ENCODE measurements around the gene TLDC2.
"Not testable (repeated sequence)": the region's sequence is repeated elsewhere in the genome, so short reads cannot be mapped to it uniquely, and the experiment has no call there.

The TLDC2 gene

DNA sequence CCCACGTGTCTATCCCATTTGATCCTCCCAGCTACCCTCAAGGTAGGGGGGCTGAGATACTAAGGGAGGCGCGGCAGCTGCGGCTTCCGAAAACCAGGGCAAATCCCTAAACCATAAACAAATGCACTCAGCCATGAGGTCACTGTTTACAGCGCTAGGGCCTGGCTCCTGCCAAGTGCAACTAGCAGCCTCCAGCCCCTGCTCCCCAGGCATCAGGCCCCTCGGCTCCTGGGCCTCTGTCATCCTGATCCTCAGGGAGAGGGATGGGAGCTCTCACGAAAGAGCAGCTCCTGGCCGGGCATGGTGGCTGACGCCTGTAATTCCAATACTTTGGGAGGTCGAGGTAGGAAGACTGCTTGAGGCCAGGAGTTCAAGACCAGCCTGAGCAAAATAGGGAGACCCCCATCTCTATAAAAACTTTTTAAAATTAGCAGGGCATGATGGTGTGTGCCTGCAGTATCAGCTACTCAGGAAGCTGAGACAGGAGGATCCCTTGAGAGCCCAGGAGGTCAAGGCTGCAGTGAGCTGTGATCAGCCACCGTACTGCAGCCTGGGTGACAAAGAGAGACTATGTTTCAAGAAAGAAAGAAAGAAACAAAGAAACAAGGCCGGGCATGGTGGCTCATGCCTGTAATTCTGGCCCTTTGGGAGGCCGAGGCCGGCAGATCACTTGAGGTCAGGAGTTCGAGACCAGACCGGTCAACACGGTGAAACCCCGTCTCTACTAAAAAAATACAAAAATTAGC, 42.5 kb upstream of the TLDC2 start:
- no peak overlapping the region for H3K4me3 ChIP-seq (ENCODE audit: control insufficient read depth, low read depth, low read length)
- TF ChIP-seq, protein P1, sequence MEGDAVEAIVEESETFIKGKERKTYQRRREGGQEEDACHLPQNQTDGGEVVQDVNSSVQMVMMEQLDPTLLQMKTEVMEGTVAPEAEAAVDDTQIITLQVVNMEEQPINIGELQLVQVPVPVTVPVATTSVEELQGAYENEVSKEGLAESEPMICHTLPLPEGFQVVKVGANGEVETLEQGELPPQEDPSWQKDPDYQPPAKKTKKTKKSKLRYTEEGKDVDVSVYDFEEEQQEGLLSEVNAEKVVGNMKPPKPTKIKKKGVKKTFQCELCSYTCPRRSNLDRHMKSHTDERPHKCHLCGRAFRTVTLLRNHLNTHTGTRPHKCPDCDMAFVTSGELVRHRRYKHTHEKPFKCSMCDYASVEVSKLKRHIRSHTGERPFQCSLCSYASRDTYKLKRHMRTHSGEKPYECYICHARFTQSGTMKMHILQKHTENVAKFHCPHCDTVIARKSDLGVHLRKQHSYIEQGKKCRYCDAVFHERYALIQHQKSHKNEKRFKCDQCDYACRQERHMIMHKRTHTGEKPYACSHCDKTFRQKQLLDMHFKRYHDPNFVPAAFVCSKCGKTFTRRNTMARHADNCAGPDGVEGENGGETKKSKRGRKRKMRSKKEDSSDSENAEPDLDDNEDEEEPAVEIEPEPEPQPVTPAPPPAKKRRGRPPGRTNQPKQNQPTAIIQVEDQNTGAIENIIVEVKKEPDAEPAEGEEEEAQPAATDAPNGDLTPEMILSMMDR (conservative IDR thresholded peaks at IDR 0.05; ENCODE audit: control insufficient read depth, insufficient read depth, low read depth, low read length), result no peak
- peak; percentile 65 for DNase-seq (ENCODE audit: low read depth)

DNA sequence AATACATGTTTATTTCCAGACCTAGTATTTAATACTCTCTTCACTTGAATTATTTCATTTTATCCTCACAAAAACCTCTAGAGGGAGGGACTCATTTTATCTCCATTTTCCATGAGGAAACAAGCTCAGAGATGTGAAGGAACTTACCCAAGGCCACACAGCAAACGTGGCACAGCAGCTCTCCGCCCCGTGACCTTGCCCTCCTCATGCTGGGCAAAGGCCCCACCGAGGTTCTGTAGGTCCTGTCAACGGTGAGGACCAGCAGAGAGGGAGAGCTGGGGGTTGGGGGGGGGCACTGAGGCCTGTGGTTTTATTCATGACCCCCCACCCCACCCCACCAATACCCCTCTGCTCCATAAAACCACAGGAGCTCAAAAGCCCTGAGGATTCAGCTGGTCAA, 40.9 kb upstream of the TLDC2 start:
- TF ChIP-seq, protein P1 (conservative IDR thresholded peaks at IDR 0.05; ENCODE audit: control insufficient read depth, insufficient read depth, low read depth, low read length), result no peak
- no peak overlapping the region for H3K4me3 ChIP-seq (ENCODE audit: control insufficient read depth, low read depth, low read length)
- no peak for DNase-seq (ENCODE audit: low read depth)

DNA sequence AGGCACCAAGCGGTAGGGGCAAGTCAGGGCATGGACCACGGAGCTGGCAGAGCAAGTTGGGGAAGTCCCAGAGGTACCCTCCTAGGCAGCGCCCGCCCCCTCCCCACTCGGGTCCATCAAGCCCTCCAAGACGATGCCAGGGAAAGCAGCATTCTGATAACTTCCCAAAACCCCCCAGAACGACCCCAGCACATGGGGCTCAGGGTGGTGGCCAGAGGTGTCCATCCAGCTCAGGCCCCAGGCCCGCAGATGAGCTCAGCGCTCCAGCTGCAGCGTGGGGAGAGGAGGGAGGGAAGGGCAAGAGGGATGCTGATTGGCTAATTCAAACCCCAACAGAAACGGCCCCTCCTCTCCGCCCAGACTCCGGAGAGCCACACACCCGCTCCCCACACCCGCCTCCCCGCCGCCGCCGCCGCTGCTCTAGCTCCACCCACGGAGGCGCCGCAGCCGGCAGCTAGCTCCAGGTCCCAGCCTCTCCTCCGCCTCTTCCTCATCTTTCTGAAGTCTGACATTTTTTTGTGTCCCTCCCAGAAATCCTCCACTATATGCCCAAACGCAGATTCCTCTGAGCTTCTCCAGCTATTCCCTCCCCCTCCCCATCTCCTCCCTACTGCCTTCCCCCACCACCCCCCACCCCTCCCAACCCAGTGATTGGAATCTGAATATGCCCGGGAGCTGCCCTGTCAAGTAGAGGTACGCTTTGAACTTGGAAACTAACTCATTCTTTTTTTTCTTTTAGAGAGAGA, 40.3 kb upstream of the TLDC2 start:
- peak; percentile 95 for DNase-seq (ENCODE audit: low read depth)
- no peak overlapping the region for H3K4me3 ChIP-seq (ENCODE audit: control insufficient read depth, low read depth, low read length)

DNA sequence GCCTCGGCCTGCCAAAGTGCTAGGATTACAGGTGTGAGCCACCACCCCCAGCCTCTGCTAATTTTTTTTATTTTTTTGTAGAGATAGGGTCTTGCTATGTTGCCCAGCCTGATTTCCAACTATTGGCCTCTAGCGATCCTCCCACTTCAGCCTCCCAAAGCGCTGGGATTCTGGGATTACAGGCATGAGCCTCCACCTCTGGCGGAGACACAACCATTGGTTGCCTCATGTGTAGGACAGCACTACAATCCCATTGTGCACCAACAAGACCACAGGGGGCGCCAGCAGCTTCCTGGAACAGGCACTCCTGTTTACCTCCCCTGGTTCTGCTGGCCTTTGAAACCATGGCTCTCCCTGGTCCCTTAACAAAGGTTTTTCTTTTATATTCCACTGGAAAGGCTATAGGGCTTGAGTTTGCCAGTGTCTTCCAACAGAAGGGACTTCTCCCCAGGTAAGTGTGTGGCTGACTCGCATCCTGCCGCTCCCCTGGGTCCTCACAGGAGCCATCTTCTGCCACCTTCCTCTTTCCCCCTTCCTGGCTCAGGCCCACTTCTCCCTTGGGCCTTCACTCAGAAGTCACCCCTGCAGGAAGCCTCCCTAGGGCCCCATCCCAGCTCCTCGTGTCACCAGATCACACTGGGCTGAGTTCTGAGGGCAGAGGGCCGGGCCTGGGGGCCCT, 39.2 kb upstream of the TLDC2 start:
- H3K4me3 ChIP-seq (ENCODE audit: control insufficient read depth, low read depth, low read length), result no peak overlapping the region
- TF ChIP-seq, protein P1 (conservative IDR thresholded peaks at IDR 0.05; ENCODE audit: control insufficient read depth, insufficient read depth, low read depth, low read length), result peak; percentile 58
- DNase-seq (ENCODE audit: low read depth), result peak; percentile 71

More for the DNA sequence above, 40.3 kb upstream of the TLDC2 start:
- TF ChIP-seq, protein P1 (conservative IDR thresholded peaks at IDR 0.05; ENCODE audit: control insufficient read depth, insufficient read depth, low read depth, low read length), result no peak

DNA sequence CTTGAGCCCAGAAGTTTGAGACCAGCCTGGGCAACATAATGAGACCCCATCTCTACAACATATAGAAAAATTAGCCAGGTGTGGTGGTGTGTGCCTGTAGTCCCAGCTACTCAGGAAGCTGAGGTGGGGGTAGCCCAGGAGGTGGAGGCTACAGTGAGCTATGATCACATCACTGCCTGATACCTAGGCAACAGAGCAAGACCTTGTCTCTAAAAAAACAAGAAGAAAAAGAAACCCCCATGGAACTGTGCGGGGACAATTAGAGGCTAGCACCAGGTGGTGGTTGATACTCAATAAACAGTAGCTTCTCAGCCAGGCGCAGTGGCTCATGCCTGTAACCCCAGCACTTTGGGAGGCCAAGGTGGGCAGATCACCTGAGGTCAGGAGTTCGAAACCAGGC, 37.6 kb upstream of the TLDC2 start:
- H3K4me3 ChIP-seq (ENCODE audit: control insufficient read depth, low read depth, low read length); DNase-seq (ENCODE audit: low read depth): not testable (repeated sequence)

DNA sequence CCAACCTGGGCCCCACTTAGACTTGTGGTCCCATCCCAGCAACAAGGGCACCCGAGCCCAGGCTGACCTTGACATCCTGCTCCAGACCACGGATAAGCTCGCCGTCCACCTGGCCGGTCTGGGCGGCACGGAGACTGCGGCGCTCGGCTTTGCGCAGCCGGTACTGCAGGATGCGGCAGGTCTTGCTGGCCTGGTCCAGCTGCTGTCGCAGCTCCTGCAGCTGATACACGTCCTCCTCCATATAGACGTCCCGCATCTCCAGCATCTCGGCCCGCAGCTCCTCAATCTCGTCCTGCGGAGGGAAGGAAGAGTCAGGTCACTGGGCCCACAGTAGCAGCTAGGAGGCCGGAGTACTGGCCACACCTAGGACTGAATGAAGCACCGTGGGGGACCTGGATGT, 36.8 kb upstream of the TLDC2 start:
- DNase-seq (ENCODE audit: low read depth), result no peak
- TF ChIP-seq, protein P1 (conservative IDR thresholded peaks at IDR 0.05; ENCODE audit: control insufficient read depth, insufficient read depth, low read depth, low read length), result no peak

DNA sequence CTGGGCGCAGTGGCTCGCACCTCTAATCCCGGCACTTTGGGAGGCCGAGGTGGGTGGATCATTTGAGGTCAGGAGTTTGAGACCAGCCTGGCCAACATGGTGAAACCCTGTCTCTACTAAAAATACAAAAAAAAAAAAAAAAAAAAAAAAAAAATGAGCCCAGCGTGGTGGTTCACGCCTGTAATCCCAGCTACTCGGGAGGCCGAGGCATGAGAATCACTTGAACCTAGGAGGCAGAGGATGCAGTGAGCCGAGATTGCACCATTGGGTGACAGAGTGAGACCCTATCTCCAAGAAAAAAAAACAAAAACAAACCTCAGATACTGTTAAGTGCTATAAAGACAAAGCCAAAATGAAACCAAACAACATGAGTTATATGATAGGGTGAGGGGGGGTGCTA, 34.9 kb upstream of the TLDC2 start:
- not testable (repeated sequence) for DNase-seq (ENCODE audit: low read depth); H3K4me3 ChIP-seq (ENCODE audit: control insufficient read depth, low read depth, low read length)

More for the DNA sequence above, 36.8 kb upstream of the TLDC2 start:
- H3K4me3 ChIP-seq (ENCODE audit: control insufficient read depth, low read depth, low read length), result no peak overlapping the region

Measured in fibroblast of mammary gland (primary cell).